HCT116 (cell line): Measurements from ENCODE around the gene TXNDC12. TPM values are rescaled to one million over a fixed set of nuclear protein-coding genes. Genes with fewer than 3 reads are reported as not detected.

ENCODE experiments used
- total RNA-seq: library from RNA; stranded (reverse); gene quantifications from one replicate; pipeline ENCODE4 v1.2.1, GENCODE V29; 2021; ENCODE audit not compliant: unreplicated experiment

Gene TXNDC12
- total RNA-seq, 1 experiment from 2014 or later = 82.8 TPM

Other genes starting within 250 kb of the TXNDC12 start
- gene NRDC, start 176.5 kb downstream of the TXNDC12 start, total RNA-seq = 182 TPM
- 15.1 TPM for gene RAB3B, start 64.5 kb downstream of the TXNDC12 start, total RNA-seq
- gene KTI12, start 21.4 kb downstream of the TXNDC12 start, total RNA-seq = 8.2 TPM
- 56.6 TPM for gene BTF3L4, start 1.1 kb upstream of the TXNDC12 start, total RNA-seq
- gene ZFYVE9, start 86.9 kb upstream of the TXNDC12 start, total RNA-seq = 14.2 TPM